ENCODE data around the gene NLK. TPM values are rescaled to one million over a fixed set of nuclear protein-coding genes. Genes with fewer than 3 reads are reported as not detected.

NLK gene
- total and polyA plus RNA-seq, 4 donors: 7.1 to 27.0 (median 12.1) TPM

DNA sequence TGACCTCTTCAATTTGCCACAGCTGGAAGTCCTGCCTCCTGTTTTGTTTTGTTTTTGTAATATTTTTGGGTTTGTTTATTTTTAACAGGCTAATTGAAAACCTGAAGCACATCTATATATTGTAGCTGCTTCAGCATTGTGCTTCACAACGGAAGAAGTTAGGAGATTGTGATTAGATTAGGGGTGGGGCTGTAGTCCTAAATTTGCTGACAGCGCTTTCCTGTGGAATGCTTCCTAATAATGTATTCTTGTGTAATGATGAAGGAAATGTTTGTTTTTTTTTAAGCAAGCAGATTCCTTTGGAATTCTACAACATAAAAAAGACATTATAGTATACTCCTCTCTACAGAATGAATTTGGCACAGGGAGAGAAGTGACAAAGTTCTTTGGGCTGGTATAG, 70.1 kb downstream of the NLK start:
- no peaks in the 10 kb centered on the region for H3K27me3 ChIP-seq (ENCODE audit: control insufficient read depth in 3 of 3, insufficient read depth in 3 of 3, low read length in 2 of 3)
- 44 to 49% methylated on average over 2 of the region's 2 CpGs for WGBS, 2 donors
- no peak overlapping the region for H3K4me3 ChIP-seq
- no peaks in the 10 kb centered on the region for H3K9me3 ChIP-seq (ENCODE audit: control insufficient read depth in 4 of 4, insufficient read depth in 3 of 4, low read length in 3 of 4)
- no peaks in the 10 kb centered on the region for H3K36me3 ChIP-seq (ENCODE audit: control insufficient read depth in 4 of 4, insufficient read depth in 4 of 4, low read length in 4 of 4)
- H3K4me1 ChIP-seq (ENCODE audit: control insufficient read depth in 5 of 5, insufficient read depth in 5 of 5, low read length in 5 of 5): peaks cover 3 to 21% (median 9%) of the 10 kb centered on the region in 5 donors
- no peak overlapping the region for H3K27ac ChIP-seq (ENCODE audit: low read depth in 1 of 2, low read length in 1 of 2)
- TF ChIP-seq CTCF (IDR thresholded peaks at IDR 0.05; ENCODE audit: control extremely low read depth, extremely low read depth): no peak
- H3K9ac ChIP-seq (ENCODE audit: insufficient read depth in 1 of 2, low read length in 2 of 2): peak overlapping the region in 1 of 2 donors; percentile 68
- ATAC-seq (ENCODE audit: insufficient read depth, low FRiP score): no peak
- peak; percentile 37 to 88 (median 86) for DNase-seq

- no peak overlapping the region for H3K4me3 ChIP-seq
- no peaks in the 10 kb centered on the region for H3K9me3 ChIP-seq (ENCODE audit: control insufficient read depth in 4 of 4, insufficient read depth in 3 of 4, low read length in 3 of 4)
- no peaks in the 10 kb centered on the region for H3K36me3 ChIP-seq (ENCODE audit: control insufficient read depth in 4 of 4, insufficient read depth in 4 of 4, low read length in 4 of 4)
- H3K9ac ChIP-seq (ENCODE audit: insufficient read depth in 1 of 2, low read length in 2 of 2): no peak overlapping the region
- DNase-seq (peak in 1 of 3 donors; percentile 37), ATAC-seq (ENCODE audit: insufficient read depth, low FRiP score) (no peak)
- H3K27ac ChIP-seq (ENCODE audit: low read depth in 1 of 2, low read length in 1 of 2): no peak overlapping the region
- peaks cover 3 to 24% (median 9%) of the 10 kb centered on the region in 5 donors for H3K4me1 ChIP-seq (ENCODE audit: control insufficient read depth in 5 of 5, insufficient read depth in 5 of 5, low read length in 5 of 5)
- TF ChIP-seq CTCF (IDR thresholded peaks at IDR 0.05; ENCODE audit: control extremely low read depth, extremely low read depth): no peak
- H3K27me3 ChIP-seq (ENCODE audit: control insufficient read depth in 3 of 3, insufficient read depth in 3 of 3, low read length in 2 of 3): no peaks in the 10 kb centered on the region
Measured at GRCh38 chr17:28113269-28113668, 70.8 kb downstream of the NLK start.

- Histone ChIP-seq H3K27me3 (ENCODE audit: control insufficient read depth in 3 of 3, insufficient read depth in 3 of 3, low read length in 2 of 3) (no peaks in the 10 kb centered on the region), H3K9me3 (ENCODE audit: control insufficient read depth in 4 of 4, insufficient read depth in 3 of 4, low read length in 3 of 4) (no peaks in the 10 kb centered on the region), H3K27ac (ENCODE audit: low read depth in 1 of 2, low read length in 1 of 2) (no peak overlapping the region), H3K36me3 (ENCODE audit: control insufficient read depth in 4 of 4, insufficient read depth in 4 of 4, low read length in 4 of 4) (no peaks in the 10 kb centered on the region), H3K4me3 (no peak overlapping the region), H3K4me1 (ENCODE audit: control insufficient read depth in 5 of 5, insufficient read depth in 5 of 5, low read length in 5 of 5) (peaks cover 3 to 41% (median 13%) of the 10 kb centered on the region in 5 donors), H3K9ac (ENCODE audit: insufficient read depth in 1 of 2, low read length in 2 of 2) (no peak overlapping the region)
- no peak for DNase-seq
- no peak for ATAC-seq (ENCODE audit: insufficient read depth, low FRiP score)
- whole genome bisulfite sequencing, 2 donors: 90 to 95% methylated on average over 1 of the region's 1 CpG
- TF ChIP-seq CTCF (IDR thresholded peaks at IDR 0.05; ENCODE audit: control extremely low read depth, extremely low read depth): no peak
Measured at GRCh38 chr17:28115046-28115445, 72.6 kb downstream of the NLK start.

- H3K27me3 ChIP-seq (ENCODE audit: control insufficient read depth in 3 of 3, insufficient read depth in 3 of 3, low read length in 2 of 3): no peaks in the 10 kb centered on the region
- no peak overlapping the region for H3K4me3 ChIP-seq
- no peaks in the 10 kb centered on the region for H3K36me3 ChIP-seq (ENCODE audit: control insufficient read depth in 4 of 4, insufficient read depth in 4 of 4, low read length in 4 of 4)
- H3K9me3 ChIP-seq (ENCODE audit: control insufficient read depth in 4 of 4, insufficient read depth in 3 of 4, low read length in 3 of 4): no peaks in the 10 kb centered on the region
- DNase-seq: no peak
- H3K27ac ChIP-seq (ENCODE audit: low read depth in 1 of 2, low read length in 1 of 2): no peak overlapping the region
- no peak for ATAC-seq (ENCODE audit: insufficient read depth, low FRiP score)
- H3K4me1 ChIP-seq (ENCODE audit: control insufficient read depth in 5 of 5, insufficient read depth in 5 of 5, low read length in 5 of 5): peaks cover 0 to 33% (median 9%) of the 10 kb centered on the region in 5 donors
- TF ChIP-seq CTCF (IDR thresholded peaks at IDR 0.05; ENCODE audit: control extremely low read depth, extremely low read depth): no peak
- H3K9ac ChIP-seq (ENCODE audit: insufficient read depth in 1 of 2, low read length in 2 of 2): no peak overlapping the region
Measured at GRCh38 chr17:28117304-28117703, 74.8 kb downstream of the NLK start.

Data from lung (tissue), 12 donors.